IMR-90 (cell line): Measurements from ENCODE around the gene PLCB3. TPM values are rescaled to one million over a fixed set of nuclear protein-coding genes. Genes with fewer than 3 reads are reported as not detected.
A peak's percentile ranks its signal among the peaks of the same experiment; 100 is the strongest.

ENCODE experiments used
- ATAC-seq: fragments of 200-7000 bp; cut with Tn5 transposase; 2 replicates; pipeline ENCODE4 v1.9.1; 2020; ENCODE audit warnings: low read depth, mild to moderate bottlenecking, moderate library complexity
- BruUV-seq: library from RNA; stranded (reverse); fragments of 400-500 nt; replicated peaks from 2 replicates; lab custom pipeline; 2021; lab: Mats Ljungman, UMichigan
- CTCF ChIA-PET: fragments of 300-600 bp; formaldehyde crosslinking; extraction: SDS; loops from one replicate; lab custom pipeline; 2021; ENCODE audit warnings: antibody characterized with exemption; lab: Yijun Ruan, JAX
- POLR2A ChIA-PET: fragments of 300-600 bp; sonication (Branson Sonifier 250); formaldehyde crosslinking; loops from one replicate; lab custom pipeline; 2022; ENCODE audit warnings: antibody characterized with exemption; ENCODE audit not compliant: unreplicated experiment; lab: Charles Lee
- DNase-seq: peaks from one replicate; pipeline ENCODE4 v3.0.0; 2013
- H2AFZ ChIP-seq: replicated peaks from 2 replicates; pipeline ENCODE3; 2013; ENCODE audit warnings: low read length, mild to moderate bottlenecking; ENCODE audit not compliant: poor library complexity
- H2AK5ac ChIP-seq: 2 replicates; pipeline ENCODE4 v1.6.1; 2013; ENCODE audit warnings: low read depth, low read length, inconsistent platforms
- H2AK9ac ChIP-seq: replicated peaks from 2 replicates; pipeline ENCODE3; 2013; ENCODE audit warnings: mild to moderate bottlenecking, low read depth, low read length, moderate library complexity; ENCODE audit not compliant: poor library complexity
- H2BK120ac ChIP-seq: 2 replicates; pipeline ENCODE4 v1.6.1; 2013; ENCODE audit warnings: low read depth, low read length, inconsistent platforms
- H2BK15ac ChIP-seq: 3 replicates; pipeline ENCODE4 v1.6.1; 2013; ENCODE audit warnings: low read depth, low read length, inconsistent platforms
- H2BK20ac ChIP-seq: 2 replicates; pipeline ENCODE4 v1.6.1; 2013; ENCODE audit warnings: low read depth, mild to moderate bottlenecking, inconsistent platforms, low read length, moderate library complexity
- H2BK5ac ChIP-seq: 2 replicates; pipeline ENCODE4 v1.6.1; 2013; ENCODE audit warnings: mild to moderate bottlenecking, low read depth, low read length, inconsistent platforms; ENCODE audit not compliant: poor library complexity, severe bottlenecking
- H3K14ac ChIP-seq: replicated peaks from 2 replicates; pipeline ENCODE4 v1.6.1; 2013; ENCODE audit warnings: low read depth, low read length, inconsistent platforms
- H3K18ac ChIP-seq: 2 replicates; pipeline ENCODE4 v1.6.1; 2013; ENCODE audit warnings: low read depth, low read length, control low read depth
- H3K23ac ChIP-seq: 2 replicates; pipeline ENCODE4 v1.6.1; 2013; ENCODE audit warnings: low read depth, low read length, inconsistent platforms
- H3K27ac ChIP-seq: 2 replicates; pipeline ENCODE4 v1.5.1; 2013; ENCODE audit warnings: mild to moderate bottlenecking, control low read depth, low read length; ENCODE audit not compliant: insufficient read depth
- H3K27me3 ChIP-seq: 2 replicates; pipeline ENCODE4 v1.6.1; 2013; ENCODE audit warnings: low read length; ENCODE audit not compliant: control insufficient read depth, insufficient read depth
- H3K36me3 ChIP-seq: 2 replicates; pipeline ENCODE4 v1.6.1; 2013; ENCODE audit warnings: low read length, mixed read lengths; ENCODE audit not compliant: control insufficient read depth, insufficient read depth
- H3K4ac ChIP-seq: 2 replicates; pipeline ENCODE4 v1.6.1; 2013; ENCODE audit warnings: low read depth, low read length, inconsistent platforms
- H3K4me1 ChIP-seq: 2 replicates; pipeline ENCODE4 v1.6.1; 2013; ENCODE audit warnings: low read length, mixed read lengths; ENCODE audit not compliant: control insufficient read depth, insufficient read depth
- H3K4me2 ChIP-seq: 2 replicates; pipeline ENCODE4 v1.6.1; 2013; ENCODE audit warnings: low read depth, mild to moderate bottlenecking, control low read depth, low read length, moderate library complexity
- H3K4me3 ChIP-seq: 2 replicates; pipeline ENCODE4 v1.5.1; 2013; ENCODE audit warnings: low read depth, mild to moderate bottlenecking, control low read depth, low read length, moderate library complexity; ENCODE audit not compliant: insufficient read depth
- H3K56ac ChIP-seq: 2 replicates; pipeline ENCODE4 v1.6.1; 2013; ENCODE audit warnings: low read length, inconsistent platforms; ENCODE audit not compliant: insufficient read depth; ENCODE audit errors: extremely low read depth
- H3K79me1 ChIP-seq, 2 experiments: 2 replicates each; pipeline ENCODE4 v1.6.1; 2013; ENCODE audit warnings: low read length in 2 of 2, inconsistent platforms in 1 of 2, low read depth in 1 of 2
- H3K9ac ChIP-seq: 2 replicates; pipeline ENCODE4 v1.6.1; 2013; ENCODE audit warnings: low read depth, low read length, control low read depth
- H3K9me1 ChIP-seq: 2 replicates; pipeline ENCODE4 v1.6.1; 2013; ENCODE audit warnings: low read length, inconsistent platforms; ENCODE audit not compliant: insufficient read depth
- H3K9me3 ChIP-seq: 2 replicates; pipeline ENCODE4 v1.6.1; 2013; ENCODE audit warnings: low read length; ENCODE audit not compliant: control insufficient read depth, insufficient read depth
- H4K20me1 ChIP-seq: 2 replicates; pipeline ENCODE4 v1.6.1; 2013; ENCODE audit warnings: low read length, inconsistent platforms; ENCODE audit not compliant: insufficient read depth
- H4K5ac ChIP-seq: 2 replicates; pipeline ENCODE4 v1.6.1; 2013; ENCODE audit warnings: mild to moderate bottlenecking, low read depth, low read length, control low read depth
- H4K8ac ChIP-seq, 2 experiments: 2 replicates each; pipeline ENCODE4 v1.6.1; 2013; ENCODE audit warnings: low read depth in 2 of 2, low read length in 2 of 2, control low read depth in 1 of 2, inconsistent platforms in 1 of 2
- H4K91ac ChIP-seq: 2 replicates; pipeline ENCODE4 v1.6.1; 2013; ENCODE audit warnings: low read depth, low read length, inconsistent platforms; ENCODE audit not compliant: insufficient read depth
- BHLHE40 ChIP-seq: fragments of 150-350 bp; IDR thresholded peaks from 2 replicates; pipeline ENCODE4 v1.6.1; 2016; ENCODE audit warnings: mild to moderate bottlenecking, low read depth, low read length
- FOS ChIP-seq: fragments of 150-350 bp; IDR thresholded peaks from 2 replicates; pipeline ENCODE4 v1.6.1; 2016; ENCODE audit warnings: low read depth, low read length
- MXI1 ChIP-seq: IDR thresholded peaks from 2 replicates; pipeline ENCODE4 v1.6.1; 2012; ENCODE audit warnings: low read depth, mild to moderate bottlenecking, low read length, moderate library complexity, borderline replicate concordance
- NFE2L2 ChIP-seq: fragments of 150-350 bp; IDR thresholded peaks from 2 replicates; pipeline ENCODE4 v1.6.1; 2016; ENCODE audit warnings: low read depth, mild to moderate bottlenecking, low read length
- POLR2A ChIP-seq: IDR thresholded peaks from 2 replicates; pipeline ENCODE4 v1.6.1; 2012; ENCODE audit warnings: mild to moderate bottlenecking, low read depth, low read length
- RFX5 ChIP-seq: IDR thresholded peaks from 2 replicates; pipeline ENCODE4 v1.8.0; 2012; ENCODE audit warnings: low read depth, mild to moderate bottlenecking, low read length, moderate library complexity
- WGBS, 2 experiments: methylation state at CpG; one replicate each; pipeline versions ENCODE4 v1.1.5 to v1.1.7; 2013; ENCODE audit warnings: missing lambda C conversion rate in 2 of 2; ENCODE audit not compliant: insufficient read length in 1 of 2; ENCODE audit errors: extremely low coverage in 2 of 2; 5-methylcytosine and 5-hydroxymethylcytosine counted together
- dilution Hi-C: fragments of 300-500 bp; cut with HindIII; formaldehyde crosslinking; loops from one replicate; pipeline ENCODE4 v1.14.3; 2018; ENCODE audit warnings: low sequenced_read_pairs; ENCODE audit not compliant: unreplicated experiment
- in situ Hi-C: fragments of 300-500 bp; cut with MboI; formaldehyde crosslinking; loops from 3 replicates; pipeline ENCODE4 v1.14.3; 2019; ENCODE audit warnings: low sequenced_read_pairs, inconsistent platforms, mixed read lengths
- intact Hi-C: fragments of 100-400 bp; cut with micrococcal nuclease; formaldehyde crosslinking; loops from 2 replicates; pipeline ENCODE4 v1.10.0; 2022
- polyA plus RNA-seq, 3 experiments: library from polyadenylated mRNA; depleted of rRNA; stranded (reverse); fragments of >200 nt; gene quantifications; 2 replicates each; pipeline ENCODE4 v1.2.3, GENCODE V29; 2012; ENCODE audit warnings: low replicate concordance in 1 of 3
- total RNA-seq: library from RNA; depleted of rRNA; stranded (reverse); fragments of >200 nt; gene quantifications from 2 replicates; pipeline ENCODE4 v1.2.3, GENCODE V29; 2012

The PLCB3 gene
- total and polyA plus RNA-seq, 2 of the 4 experiments (the other 2 are of a cell fraction): 23.9 to 24.9 TPM

GRCh38 chr11:64286801-64287159, 35.5 kb downstream of the PLCB3 start:
- H2BK5ac ChIP-seq: no peak overlapping the region
- no peak overlapping the region for H3K56ac ChIP-seq
- H2BK120ac ChIP-seq: no peak overlapping the region
- peaks cover 18% of the 10 kb centered on the region for H3K27me3 ChIP-seq
- H2AFZ ChIP-seq: peak overlapping the region; percentile 93
- ChIA-PET POLR2A (no interaction called here), CTCF (no interaction called here)
- H4K8ac ChIP-seq: 0 out of 4 replicates have a peak overlapping the region, but pooled peaks of 1 of the 2 experiments have one; percentile 91
- H2BK15ac ChIP-seq: no peak overlapping the region
- H3K27ac ChIP-seq: no peak overlapping the region
- intact Hi-C loops: no loop called here
- H3K4ac ChIP-seq: no peak overlapping the region
- in situ Hi-C loops: no loop called here
- no peak overlapping the region for H3K4me3 ChIP-seq
- H4K20me1 ChIP-seq: peaks cover 5% of the 10 kb centered on the region; the same call in 1 of the 2 replicates
- no peak for ATAC-seq
- H2AK5ac ChIP-seq: 0 out of 2 replicates have a peak overlapping the region, but pooled peaks have one; percentile 95
- no peak overlapping the region for H3K14ac ChIP-seq
- H3K36me3 ChIP-seq: peaks cover 4% of the 10 kb centered on the region; the same call in 1 of the 2 replicates
- H3K18ac ChIP-seq: no peak overlapping the region
- no peak for DNase-seq
- no peak overlapping the region for H3K23ac ChIP-seq
- peaks cover 5% of the 10 kb centered on the region; the same call in 1 of the 2 replicates for H3K9me1 ChIP-seq
- H3K9ac ChIP-seq: no peak overlapping the region
- H2BK20ac ChIP-seq: no peak overlapping the region
- no peak overlapping the region for H4K91ac ChIP-seq
- H3K4me1 ChIP-seq: peaks cover 10% of the 10 kb centered on the region
- H4K5ac ChIP-seq: no peak overlapping the region
- no TSS peak for BruUV-seq
- no peaks in the 10 kb centered on the region for H3K9me3 ChIP-seq
- WGBS, 2 experiments: 80% methylated on average over 2 of the region's 9 CpGs; no CpG with 5 or more reads in 1 of the 2 experiments
- no peak overlapping the region for H3K4me2 ChIP-seq
- peaks cover 15 to 39% of the 10 kb centered on the region in 2 experiments for H3K79me1 ChIP-seq
- TF ChIP-seq FOS: no peak
- no peak for TF ChIP-seq MXI1
- no peak for TF ChIP-seq BHLHE40
- TF ChIP-seq NFE2L2: no peak
- no peak for TF ChIP-seq RFX5
- no peak for TF ChIP-seq POLR2A
- dilution Hi-C loops: no loop called here
- H2AK9ac ChIP-seq: peak overlapping the region; percentile 99
